NCI-H748 (cell line): ENCODE measurements around the gene LYSET.
"Not testable (repeated sequence)": the region's sequence is repeated elsewhere in the genome, so short reads cannot be mapped to it uniquely, and the experiment has no call there.

Experiments used
- DNase-seq: peaks from one replicate; lab custom pipeline; 2025; ENCODE audit not compliant: unreplicated experiment; lab: John Stamatoyannopoulos, UW

The LYSET gene

GRCh38 chr14:93165271-93166265 is 19.5 kb upstream of the LYSET start:
- not testable (repeated sequence) for DNase-seq

DNA sequence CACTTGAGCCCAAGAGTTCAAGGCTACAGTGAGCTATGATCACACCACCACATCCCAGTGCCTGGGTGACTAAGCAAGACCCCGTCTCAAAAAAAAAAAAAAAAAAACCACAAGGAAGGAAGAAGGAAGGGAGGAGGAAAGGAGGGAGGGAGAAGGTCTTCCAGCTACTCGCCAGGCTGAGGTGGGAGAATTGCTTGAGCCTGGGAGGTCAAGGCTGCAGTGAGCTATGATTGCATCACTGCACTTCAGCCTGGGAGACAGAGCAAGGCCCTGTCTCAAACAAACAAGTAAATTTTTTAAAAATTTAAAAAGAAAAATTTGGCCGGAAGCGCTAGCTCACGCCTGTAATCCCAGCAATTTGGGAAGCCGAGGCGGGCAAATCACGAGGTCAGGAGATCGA is 16.5 kb upstream of the LYSET start:
- DNase-seq, result not testable (repeated sequence)

- DNase-seq, result not testable (repeated sequence)
Observed at GRCh38 chr14:93169619-93170018, 15.5 kb upstream of the LYSET start.

DNA sequence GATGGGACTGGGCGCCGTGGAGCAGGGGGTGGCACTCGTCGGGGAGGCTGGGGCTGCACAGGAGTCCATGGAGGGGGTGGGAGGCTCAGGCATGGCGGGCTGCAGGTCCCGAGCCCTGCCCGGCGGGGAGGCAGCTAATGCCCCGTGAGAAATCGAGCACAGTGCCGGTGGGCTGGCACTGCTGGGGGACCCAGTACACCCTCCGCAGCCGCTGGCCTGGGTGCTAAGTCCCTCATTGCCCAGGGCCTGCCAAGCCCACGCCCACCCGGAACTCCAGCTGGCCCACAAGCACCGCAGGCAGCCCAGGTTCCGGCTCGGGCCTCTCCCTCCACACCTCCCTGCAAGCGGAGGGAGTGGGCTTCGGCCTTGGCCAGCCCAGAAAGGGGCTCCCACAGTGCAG is 15.0 kb upstream of the LYSET start:
- not testable (repeated sequence) for DNase-seq

GRCh38 chr14:93171376-93171775 is 13.7 kb upstream of the LYSET start:
- no peak for DNase-seq

- DNase-seq, result no peak
Observed at GRCh38 chr14:93173943-93174395, 11.1 kb upstream of the LYSET start.

- DNase-seq, result not testable (repeated sequence)
Observed at GRCh38 chr14:93174731-93175130, 10.4 kb upstream of the LYSET start.

- no peak for DNase-seq
Observed at GRCh38 chr14:93175492-93175891, 9.6 kb upstream of the LYSET start.

- peak; percentile 58 for DNase-seq
Observed at GRCh38 chr14:93183596-93184317, 1.4 kb upstream of the LYSET start.

- DNase-seq, result no peak
Observed at GRCh38 chr14:93185349-93185720, 218 bp downstream of the LYSET start.

DNA sequence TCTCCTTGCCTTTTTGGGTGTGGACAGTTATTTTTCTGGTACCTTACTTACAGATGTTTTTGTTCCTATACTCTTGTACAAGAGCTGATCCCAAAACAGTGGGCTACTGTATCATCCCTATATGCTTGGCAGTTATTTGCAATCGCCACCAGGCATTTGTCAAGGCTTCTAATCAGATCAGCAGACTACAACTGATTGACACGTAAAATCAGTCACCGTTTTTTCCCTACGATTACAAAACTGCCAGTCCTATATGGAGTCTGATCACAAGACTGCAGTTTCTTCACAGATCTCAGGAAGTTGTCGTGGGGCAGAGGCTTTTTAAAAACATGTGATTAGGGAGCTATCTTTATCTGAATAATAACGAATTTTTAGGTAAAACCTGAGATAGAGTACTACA is 1.3 kb downstream of the LYSET start:
- no peak for DNase-seq

DNA sequence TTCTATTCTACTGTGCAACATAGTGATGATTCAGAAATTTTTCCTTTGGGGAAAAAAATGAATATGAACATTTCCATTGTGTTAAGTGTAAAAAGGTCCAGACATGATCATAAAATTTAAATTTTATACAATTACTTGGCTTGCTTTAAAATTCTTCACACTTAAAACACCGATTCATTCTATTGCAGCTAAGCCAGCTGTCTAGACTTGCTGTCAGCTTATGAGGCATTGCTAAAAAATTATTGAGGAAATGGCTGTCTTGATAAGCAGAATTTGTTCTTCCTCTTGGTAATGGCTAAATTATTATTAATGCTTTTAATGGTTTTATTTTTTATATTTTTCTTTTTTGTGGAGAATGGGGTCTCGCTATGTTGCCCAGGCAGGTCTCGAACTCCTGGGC is 1.8 kb downstream of the LYSET start:
- DNase-seq, result no peak

DNA sequence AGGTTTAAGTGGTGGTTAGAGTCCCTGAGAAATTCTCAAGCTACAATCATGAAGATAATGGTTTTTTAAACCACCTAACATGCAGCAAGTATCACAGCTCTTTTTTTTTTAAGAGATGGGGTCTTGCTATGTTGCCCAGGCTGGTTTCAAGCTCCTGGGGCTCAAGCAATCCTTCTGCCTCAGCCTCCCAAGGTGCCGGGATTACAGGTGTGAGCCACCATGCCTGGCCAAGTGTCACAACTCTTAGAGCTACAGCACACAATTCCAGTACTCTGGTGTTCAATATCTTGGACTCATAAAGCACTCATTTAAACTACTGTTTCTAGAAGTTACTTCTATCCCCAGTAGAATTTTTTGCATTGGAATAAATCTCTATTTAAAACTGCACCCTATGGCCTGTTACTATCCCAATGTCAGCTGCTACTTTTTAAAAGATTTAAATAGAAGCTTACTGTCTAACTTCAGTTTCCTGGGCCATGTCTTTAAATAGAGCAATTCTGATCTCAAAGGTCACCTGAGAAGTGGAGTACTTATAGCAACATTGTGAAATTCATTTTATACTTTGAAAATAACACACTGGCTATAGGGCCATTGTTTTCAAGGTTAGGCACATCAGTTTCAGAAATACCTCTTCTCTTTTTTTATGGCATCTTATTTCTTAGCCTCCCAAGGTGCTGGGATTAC is 10.3 kb downstream of the LYSET start:
- DNase-seq, result no peak

DNA sequence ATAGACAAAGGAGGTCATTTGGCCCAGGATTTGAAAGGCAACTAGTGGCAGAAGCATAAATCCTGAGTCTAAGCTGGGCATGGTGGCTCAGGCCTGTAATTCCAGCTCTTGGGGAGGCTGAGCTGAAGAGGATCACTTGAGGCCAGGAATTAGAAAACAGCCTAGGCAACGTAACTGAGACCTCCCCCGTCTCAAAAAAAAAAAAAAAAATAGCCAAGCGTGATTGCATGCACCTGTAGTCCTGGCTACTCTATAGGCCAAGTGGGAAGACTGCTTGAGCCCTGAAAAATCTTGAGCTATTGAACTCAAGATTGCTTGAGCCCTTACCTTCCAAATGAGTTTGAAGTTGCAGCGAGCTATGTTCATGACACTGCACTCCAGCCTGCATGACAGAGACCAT is 13.9 kb downstream of the LYSET start:
- no peak for DNase-seq

DNA sequence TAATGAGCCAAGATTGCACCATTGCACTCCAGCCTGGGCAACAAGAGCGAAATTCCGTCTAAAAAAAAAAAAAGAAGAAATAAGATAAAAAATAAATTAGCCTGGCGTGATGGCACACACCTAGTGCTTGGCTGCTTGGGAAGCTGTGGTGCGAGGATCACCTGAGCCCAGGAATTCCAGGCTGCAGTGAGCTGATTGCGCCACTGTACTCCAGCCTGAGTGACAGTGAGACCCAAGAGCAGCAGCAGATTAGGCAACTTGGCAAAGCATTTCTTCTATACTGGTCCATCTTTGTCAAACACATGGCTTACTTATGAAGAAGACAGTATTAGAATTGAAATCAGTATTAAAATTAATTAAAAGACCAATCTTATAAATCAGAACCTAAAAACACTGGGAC is 15.4 kb downstream of the LYSET start:
- no peak for DNase-seq

- DNase-seq, result no peak
Observed at GRCh38 chr14:93201155-93201704, 16.1 kb downstream of the LYSET start.

GRCh38 chr14:93206793-93207467 is 21.8 kb downstream of the LYSET start, which contains the start of the genes GON7 and UBR7:
Gene GON7, minus strand, starts transcription at chr14:93207065. Its CDS starts 28 bp downstream, at chr14:93207037.
Gene UBR7, plus strand, starts transcription at chr14:93207256. Its CDS starts 36 bp downstream, at chr14:93207292.
- peak; percentile 99 for DNase-seq

DNA sequence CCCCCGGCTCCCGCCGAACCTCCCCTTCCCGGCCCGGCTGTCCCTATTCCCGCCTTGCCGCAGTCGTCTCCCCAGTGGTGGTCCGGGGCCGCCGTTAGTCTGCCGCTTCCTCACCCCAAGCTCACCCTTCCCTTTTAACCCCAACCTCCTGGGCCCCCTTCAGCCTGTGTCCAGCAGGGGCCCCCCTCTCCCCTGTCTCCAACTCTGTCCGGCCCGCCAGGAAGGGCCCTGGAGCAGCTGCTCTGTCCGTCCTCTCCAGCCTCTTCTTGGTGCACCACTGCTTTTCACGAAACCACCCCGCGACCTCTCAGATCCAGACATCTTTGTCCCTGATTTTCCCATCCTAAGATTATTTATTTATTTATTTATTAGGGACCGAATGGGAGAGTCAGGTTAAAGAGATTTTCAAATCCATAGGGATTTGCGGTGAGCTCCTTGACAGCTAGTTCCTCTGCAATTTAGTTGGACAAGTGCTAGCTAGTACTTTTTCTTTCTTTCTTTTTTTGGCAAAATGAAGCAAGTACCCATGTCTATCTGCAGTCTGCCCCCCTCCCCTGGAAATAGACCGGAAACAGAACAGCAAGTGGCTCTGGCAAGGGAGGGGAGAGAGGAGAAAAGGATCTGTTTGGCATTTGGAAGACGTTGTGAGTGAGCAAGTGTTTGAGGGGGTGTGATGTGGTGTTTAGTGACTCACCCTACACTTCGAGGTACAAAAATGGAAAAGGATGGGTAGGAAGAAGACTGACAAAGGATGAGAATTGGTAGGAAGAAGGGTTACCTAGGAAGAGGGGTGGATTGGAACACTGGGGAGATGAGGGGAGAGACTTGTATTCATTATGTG is 22.6 kb downstream of the LYSET start:
- DNase-seq, result peak; percentile 74

DNA sequence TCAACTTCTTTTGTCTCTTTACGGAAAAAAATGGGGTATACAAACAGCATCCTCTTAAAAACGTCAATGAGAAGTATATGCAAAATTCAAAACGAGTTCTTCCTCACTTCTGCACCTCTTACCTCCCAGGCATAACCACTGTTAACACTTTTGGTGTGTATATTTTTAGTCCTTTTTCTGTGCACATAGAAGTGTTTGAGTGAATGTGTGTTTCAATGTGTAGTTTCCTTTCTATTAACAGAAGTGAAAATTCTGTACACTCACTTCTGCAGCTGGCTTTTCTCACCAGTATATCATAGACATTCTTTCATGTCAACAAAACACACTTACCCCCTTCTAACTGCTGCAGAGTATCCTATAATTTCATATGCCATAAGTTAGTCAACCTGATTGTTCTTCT is 27.3 kb downstream of the LYSET start:
- DNase-seq, result no peak
